RPMI8226 (cell line): ENCODE measurements around the gene TRPM8.

Source experiments
- DNase-seq: peaks from one replicate; pipeline ENCODE4 v3.0.0-alpha.2; 2015

The TRPM8 gene

DNA sequence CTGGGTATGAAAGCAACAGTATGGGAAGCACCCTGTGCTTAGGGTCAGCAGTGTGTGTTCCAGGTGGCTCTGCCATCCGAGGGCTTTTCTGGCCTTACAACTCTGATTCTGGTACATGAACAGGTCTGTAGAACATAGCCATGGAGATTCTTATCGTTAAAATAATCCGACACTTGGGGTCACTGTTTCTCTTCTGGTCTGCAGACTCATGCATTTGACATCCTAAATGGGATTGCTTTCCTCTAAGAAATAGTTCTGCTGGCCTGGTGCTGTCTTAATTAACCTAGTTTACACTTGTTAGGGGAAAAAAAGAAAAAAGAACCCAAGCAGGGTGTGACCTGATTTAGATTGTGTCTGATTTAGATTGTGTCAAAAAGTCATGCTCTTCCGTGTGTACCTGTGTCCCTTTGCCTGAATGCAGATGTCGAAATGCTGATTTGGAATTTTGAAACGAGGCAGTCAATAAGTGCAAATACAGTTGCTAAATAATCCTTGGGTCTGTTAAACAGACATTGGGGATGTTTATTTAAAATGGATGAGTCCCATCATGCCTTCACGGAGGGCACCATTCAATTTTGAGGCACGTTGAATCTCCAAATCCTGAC, 59.6 kb downstream of the TRPM8 start:
- DNase-seq: peak; percentile 38

DNA sequence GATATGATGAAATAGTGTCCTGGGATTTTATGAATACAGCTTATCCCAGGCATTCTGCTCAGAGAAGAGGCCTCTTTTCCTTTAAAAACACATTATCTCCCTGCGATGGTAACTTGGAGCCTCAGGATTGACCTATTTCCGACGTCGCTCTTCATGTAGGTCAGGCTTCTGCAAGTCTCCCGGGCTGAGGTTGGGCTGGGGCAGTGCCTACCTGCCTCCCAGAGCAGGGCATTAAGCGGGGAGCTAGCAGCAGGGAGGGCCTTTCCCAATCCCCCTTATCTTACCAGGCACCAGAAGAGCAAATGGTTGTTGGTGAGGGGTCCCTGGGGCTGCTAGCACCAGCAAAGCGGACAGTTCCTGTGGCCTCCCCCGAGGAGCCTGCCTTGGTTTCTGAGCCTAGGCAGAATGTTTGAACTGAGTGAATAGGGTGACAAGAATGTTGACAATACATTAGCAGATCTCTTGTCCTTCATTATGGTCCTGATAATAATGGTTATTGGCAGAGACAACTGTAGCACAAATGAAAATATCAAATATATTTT, 60.2 kb downstream of the TRPM8 start:
- no peak for DNase-seq

DNA sequence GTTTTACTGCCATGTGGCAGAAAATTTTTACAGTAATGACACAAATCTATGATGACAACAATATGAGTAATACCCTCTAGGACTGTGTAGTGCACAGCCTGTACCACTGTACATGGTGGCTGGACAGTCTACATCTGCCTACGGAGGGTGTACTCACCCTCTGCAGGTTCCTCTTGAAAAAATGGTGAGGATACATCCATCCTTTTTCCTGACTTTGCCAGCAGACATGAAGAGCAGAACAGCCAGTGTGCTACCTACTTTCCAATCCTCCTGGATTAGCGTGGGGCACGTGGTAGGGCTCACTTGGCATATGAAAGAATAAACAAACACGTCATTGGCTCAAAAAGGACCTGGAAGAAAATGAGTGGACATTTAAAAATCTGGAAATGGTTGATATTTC, 62.6 kb downstream of the TRPM8 start:
- DNase-seq: no peak

DNA sequence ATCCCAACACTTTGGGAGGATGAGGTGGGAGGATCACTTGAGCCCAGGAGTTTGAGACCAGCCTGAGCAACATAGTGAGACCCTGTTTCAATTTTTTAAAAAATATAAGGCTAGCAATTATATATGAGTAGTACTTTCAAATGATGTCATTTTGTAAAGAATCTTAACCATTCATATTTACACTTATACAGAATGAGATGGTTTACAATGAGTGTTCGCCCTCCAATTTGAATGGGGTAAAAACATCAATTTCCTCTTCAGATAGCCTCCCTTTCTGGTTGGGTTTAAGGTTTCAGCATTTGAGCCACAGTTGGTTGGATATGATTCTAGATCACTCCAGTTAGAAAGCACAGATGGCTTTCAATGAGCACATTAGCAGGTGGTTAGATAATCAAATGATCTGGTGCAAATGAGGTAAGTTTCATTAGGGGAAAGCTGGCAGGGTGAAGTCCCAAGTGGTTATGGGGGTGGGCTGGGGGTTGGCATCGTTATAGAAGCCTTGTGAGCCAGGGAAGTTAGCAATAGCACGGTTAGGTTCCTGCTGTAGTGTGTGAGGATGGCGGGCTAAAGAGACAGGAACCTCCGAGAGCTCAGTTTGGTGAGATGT, 63.9 kb downstream of the TRPM8 start:
- DNase-seq: no peak

- DNase-seq: no peak
These were observed 64.6 kb downstream of the TRPM8 start for GRCh38 chr2:233981574-233982420.

GRCh38 chr2:233982421-233983121, 65.4 kb downstream of the TRPM8 start:
- DNase-seq: no peak

GRCh38 chr2:233983445-233983844, 66.3 kb downstream of the TRPM8 start:
- DNase-seq: no peak

- DNase-seq: no peak
These were observed 71.4 kb downstream of the TRPM8 start for GRCh38 chr2:233988581-233988980.

GRCh38 chr2:233989221-233989858, 72.2 kb downstream of the TRPM8 start:
- DNase-seq: no peak

- no peak for DNase-seq
These were observed 73.2 kb downstream of the TRPM8 start for GRCh38 chr2:233990261-233990798.

GRCh38 chr2:233991196-233991595, 74.0 kb downstream of the TRPM8 start:
- DNase-seq: no peak

GRCh38 chr2:233992513-233993217, 75.5 kb downstream of the TRPM8 start:
- no peak for DNase-seq

GRCh38 chr2:233993461-233993860, 76.3 kb downstream of the TRPM8 start:
- DNase-seq: no peak

DNA sequence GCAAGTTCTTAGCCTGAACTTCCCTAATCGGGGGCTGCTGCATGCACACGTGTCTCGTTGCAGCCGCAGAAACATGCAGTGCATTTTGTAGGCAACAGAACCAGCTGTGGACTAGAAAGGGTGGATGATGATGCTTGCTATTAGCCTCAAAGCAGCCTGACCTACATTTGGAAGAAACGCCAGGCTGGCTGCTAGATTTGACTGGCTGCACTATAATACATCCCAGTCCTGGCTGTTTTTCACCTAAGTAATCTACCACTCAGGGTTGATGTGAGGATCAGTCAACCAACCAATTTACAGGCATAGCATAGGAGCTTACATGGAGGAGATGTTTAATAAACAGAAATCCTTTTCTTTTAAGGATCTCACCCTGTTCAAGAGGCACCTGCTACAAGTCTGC, 77.0 kb downstream of the TRPM8 start:
- DNase-seq: no peak

GRCh38 chr2:233996000-233996399, 78.8 kb downstream of the TRPM8 start:
- DNase-seq: peak; percentile 26

- no peak for DNase-seq
These were observed 79.3 kb downstream of the TRPM8 start for GRCh38 chr2:233996461-233996860.

DNA sequence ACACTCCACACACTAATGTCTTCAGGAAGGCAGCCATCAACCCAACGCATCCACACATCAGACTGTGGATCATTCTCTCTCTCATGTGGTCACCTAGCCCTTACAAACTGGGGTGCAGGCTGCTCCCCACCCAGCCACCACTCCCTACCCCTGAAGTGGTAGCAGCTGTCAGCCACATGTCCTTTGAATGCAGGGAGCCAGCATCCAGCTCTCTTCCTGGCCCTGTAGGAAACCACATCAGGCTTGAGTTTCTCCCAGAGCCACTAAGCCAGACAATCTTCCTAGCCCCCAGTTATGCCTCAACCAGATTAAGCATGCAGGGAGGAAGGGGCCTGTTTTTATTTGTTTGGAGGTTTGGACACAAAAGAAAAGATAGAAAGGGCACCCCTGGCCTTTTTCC, 80.5 kb downstream of the TRPM8 start:
- no peak for DNase-seq

GRCh38 chr2:233999182-233999581, 82.0 kb downstream of the TRPM8 start:
- DNase-seq: no peak

- no peak for DNase-seq
These were observed 84.4 kb downstream of the TRPM8 start for GRCh38 chr2:234001380-234002160.

DNA sequence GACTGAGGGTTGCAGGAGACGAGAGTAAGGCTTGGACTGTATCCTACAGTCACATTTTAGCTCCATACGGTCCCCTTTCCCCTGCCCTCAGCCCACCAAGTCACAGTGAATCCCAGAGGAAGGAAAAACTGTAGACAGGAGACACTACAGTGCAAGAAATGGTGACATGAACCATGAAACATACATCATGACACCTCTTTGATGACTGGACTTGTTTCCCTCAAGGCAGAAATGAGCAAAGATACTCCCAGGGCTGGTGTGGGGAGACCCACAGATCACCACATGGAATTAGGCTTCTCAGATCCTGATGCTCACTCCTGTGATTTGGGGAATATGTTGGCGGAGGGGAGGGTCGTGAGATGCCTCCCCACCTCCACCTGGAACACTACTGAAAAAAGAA, 85.1 kb downstream of the TRPM8 start:
- DNase-seq: no peak
